HG03045 (cell line): ENCODE results near the gene LRRD1.
"Not testable (repeated sequence)": the region's sequence is repeated elsewhere in the genome, so short reads cannot be mapped to it uniquely, and the experiment has no call there.

ENCODE experiments used
- ATAC-seq: cut with Tn5 transposase; IDR thresholded peaks from one replicate; pipeline ENCODE4 v1.9.1; 2021; ENCODE audit warnings: mild to moderate bottlenecking, moderate library complexity; ENCODE audit not compliant: unreplicated experiment

Gene LRRD1

GRCh38 chr7:92142791-92143190 is 36.2 kb downstream of the LRRD1 start:
- ATAC-seq: not testable (repeated sequence)

GRCh38 chr7:92141161-92141560 is 37.8 kb downstream of the LRRD1 start:
- ATAC-seq: no peak

GRCh38 chr7:92137557-92137956 is 41.4 kb downstream of the LRRD1 start:
- no peak for ATAC-seq

GRCh38 chr7:92135052-92135889 is 43.7 kb downstream of the LRRD1 start:
- no peak for ATAC-seq

- peak; percentile 90 for ATAC-seq
Measured at GRCh38 chr7:92134271-92135051, 44.5 kb downstream of the LRRD1 start, which contains the start of gene CYP51A1. Gene CYP51A1, minus strand, starts transcription at chr7:92134477. Its CDS starts 113 bp downstream, at chr7:92134364.

GRCh38 chr7:92133737-92134270 is 45.1 kb downstream of the LRRD1 start:
- peak; percentile 39 for ATAC-seq

GRCh38 chr7:92133133-92133736 is 45.7 kb downstream of the LRRD1 start:
- peak; percentile 17 for ATAC-seq

GRCh38 chr7:92131764-92132330 is 47.1 kb downstream of the LRRD1 start:
- ATAC-seq: no peak

- no peak for ATAC-seq
Measured at GRCh38 chr7:92131093-92131492, 47.8 kb downstream of the LRRD1 start.

GRCh38 chr7:92121681-92122080 is 57.3 kb downstream of the LRRD1 start:
- ATAC-seq: no peak

GRCh38 chr7:92119213-92119759 is 59.7 kb downstream of the LRRD1 start:
- ATAC-seq: no peak

- ATAC-seq: no peak
Measured at GRCh38 chr7:92116949-92117348, 62.0 kb downstream of the LRRD1 start.

- no peak for ATAC-seq
Measured at GRCh38 chr7:92115821-92116220, 63.1 kb downstream of the LRRD1 start.

GRCh38 chr7:92110857-92111256 is 68.1 kb downstream of the LRRD1 start:
- no peak for ATAC-seq

GRCh38 chr7:92108821-92109220 is 70.1 kb downstream of the LRRD1 start:
- no peak for ATAC-seq

- not testable (repeated sequence) for ATAC-seq
Measured at GRCh38 chr7:92102862-92103261, 76.1 kb downstream of the LRRD1 start.

- no peak for ATAC-seq
Measured at GRCh38 chr7:92100534-92100933, 78.4 kb downstream of the LRRD1 start.

GRCh38 chr7:92095380-92095779 is 83.6 kb downstream of the LRRD1 start:
- no peak for ATAC-seq
